Tibial nerve (tissue), 4 donors: ENCODE data around the gene FXYD2. TPM values are rescaled to one million over a fixed set of nuclear protein-coding genes. Genes with fewer than 3 reads are reported as not detected.

Experiments
- DNase-seq, 2 donors: peaks; one replicate each; pipeline ENCODE4 v3.0.0-alpha.2; 2019; ENCODE audit warnings: low spot score in 2 of 2
- H3K27ac ChIP-seq, 4 donors: fragments of 200-600 bp; sonication (generic) in 3 of 4; one replicate each; pipeline ENCODE4 v1.5.1; 2017 to 2019; ENCODE audit warnings: mild to moderate bottlenecking in 1 of 4
- H3K27me3 ChIP-seq, 2 donors: fragments of 200-600 bp; sonication (generic) in 1 of 2; one replicate each; pipeline versions ENCODE4 v1.5.1 to v1.6.0; 2017 to 2019
- H3K36me3 ChIP-seq, 3 donors: fragments of 200-600 bp; sonication (generic); one replicate each; pipeline ENCODE4 v1.5.1; 2018 to 2019
- H3K4me1 ChIP-seq, 4 donors: fragments of 200-600 bp; sonication (generic) in 3 of 4; one replicate each; pipeline ENCODE4 v1.5.1; 2017 to 2019
- H3K4me3 ChIP-seq, 4 donors: fragments of 200-600 bp; sonication (generic) in 3 of 4; one replicate each; pipeline ENCODE4 v1.5.1; 2017 to 2019; ENCODE audit warnings: mild to moderate bottlenecking in 1 of 4, moderate library complexity in 1 of 4
- H3K9me3 ChIP-seq, 4 donors: fragments of 200-600 bp; sonication (generic) in 3 of 4; one replicate each; pipeline ENCODE4 v1.5.1; 2017 to 2019
- EP300 ChIP-seq, 2 donors: sonication (generic); formaldehyde crosslinking; IDR thresholded peaks; one replicate each; pipeline ENCODE4 v1.6.1; 2017; ENCODE audit warnings: antibody characterized with exemption in 2 of 2, mild to moderate bottlenecking in 1 of 2
- POLR2A ChIP-seq, 2 donors: fragments of 450-650 bp; IDR thresholded peaks; one replicate each; pipeline ENCODE4 v1.6.1; 2017; ENCODE audit warnings: antibody characterized with exemption in 2 of 2, mild to moderate bottlenecking in 2 of 2, moderate library complexity in 2 of 2
- WGBS, 2 donors: methylation state at CpG; one replicate each; pipeline ENCODE4 v1.1.5; 2018; 5-methylcytosine and 5-hydroxymethylcytosine counted together
- total RNA-seq, 4 donors: library from RNA; depleted of rRNA; stranded (reverse); fragments of >200 nt; gene quantifications; one replicate each; pipeline ENCODE4 v1.1.0, GENCODE V29; 2016
- TF ChIP-seq, protein P1 (sequence below), 5 experiments: fragments of 200-600 bp in 3 of 5; fragments of 450-650 bp in 2 of 5; sonication (generic) in 3 of 5; IDR thresholded peaks; one replicate each; pipeline ENCODE4 v1.5.1; 2016 to 2019; ENCODE audit warnings: antibody characterized with exemption in 5 of 5, mild to moderate bottlenecking in 3 of 5, moderate library complexity in 2 of 5

FXYD2 gene
- total RNA-seq, 4 donors from 2014 or later: 0.39 to 1.8 (median 0.96) TPM

DNA sequence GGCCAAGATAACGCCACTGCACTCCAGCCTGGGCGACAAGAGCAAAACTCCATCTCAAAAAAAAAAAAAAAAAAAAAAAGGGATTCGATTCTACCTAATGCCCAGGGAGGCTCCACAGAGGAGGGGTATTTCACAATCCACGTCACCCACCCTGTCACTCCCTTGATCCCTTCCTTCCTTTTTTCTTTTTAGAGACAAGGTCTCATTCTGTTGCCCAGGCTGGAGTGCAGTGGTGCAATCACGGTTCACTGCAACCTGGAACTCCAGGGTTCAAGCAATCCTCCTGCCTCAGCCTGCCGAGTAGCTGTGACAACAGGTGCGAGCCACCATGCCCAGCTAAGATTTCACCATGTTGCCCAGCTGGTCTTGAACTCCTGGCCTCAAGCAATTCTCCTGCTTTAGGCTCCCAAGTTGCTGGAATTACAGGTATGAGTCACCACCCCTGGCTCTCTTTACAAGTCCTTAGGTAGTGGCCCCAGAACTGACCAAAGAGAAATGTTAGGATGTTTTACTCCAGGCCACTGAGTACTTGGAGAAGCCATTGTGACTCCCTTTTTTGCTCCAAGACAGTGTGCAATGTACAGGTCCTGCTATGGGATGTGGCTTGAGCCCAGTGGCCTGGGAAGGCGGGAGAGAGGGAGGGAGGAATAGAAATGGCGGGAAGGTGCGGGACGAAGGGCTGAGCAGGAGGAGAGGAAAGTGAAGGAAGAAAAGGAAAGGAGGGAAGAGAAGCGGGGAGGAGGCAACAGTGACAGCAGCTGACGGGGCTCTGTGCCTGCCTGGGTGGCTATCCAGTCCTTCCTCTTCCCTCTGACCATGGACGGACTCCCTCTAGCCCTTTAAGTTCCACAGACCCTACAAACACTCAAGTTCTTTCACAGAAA, 11.8 kb upstream of the FXYD2 start:
- Histone ChIP-seq H3K27ac (no peak overlapping the region), H3K4me3 (peak overlapping the region in 1 of 4 donors; percentile 7), H3K9me3 (no peaks in the 10 kb centered on the region), H3K36me3 (peaks cover 0 to 5% (median 0%) of the 10 kb centered on the region in 3 donors), H3K4me1 (no peaks in the 10 kb centered on the region), H3K27me3 (no peaks in the 10 kb centered on the region)
- DNase-seq: no peak
- TF ChIP-seq POLR2A (IDR thresholded peaks at IDR 0.05) (no peak), EP300 (IDR thresholded peaks at IDR 0.05) (no peak)
- WGBS, 2 donors: 82 to 83% methylated on average over 14 of the region's 14 CpGs

DNA sequence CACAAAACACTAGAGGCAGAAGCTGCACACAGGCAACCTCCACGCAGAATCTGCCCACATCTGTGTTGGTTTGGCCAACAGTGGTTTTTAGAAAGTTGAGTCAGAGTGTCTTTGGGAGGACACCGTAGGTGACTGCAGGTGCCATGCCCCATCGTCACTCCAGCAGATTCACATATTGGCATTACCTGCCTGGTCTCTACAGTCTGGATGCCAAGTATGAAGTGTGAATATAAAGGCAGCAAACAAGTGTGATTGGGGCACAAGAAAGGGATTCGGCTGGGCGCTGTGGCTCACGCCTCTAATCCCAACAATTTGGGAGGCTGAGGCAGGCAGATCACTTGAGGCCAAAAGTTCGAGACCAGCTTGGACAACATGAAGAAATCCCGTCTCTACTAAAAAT, 11.0 kb upstream of the FXYD2 start:
- Histone ChIP-seq H3K27me3 (no peaks in the 10 kb centered on the region), H3K4me3 (no peak overlapping the region), H3K27ac (no peak overlapping the region), H3K9me3 (no peaks in the 10 kb centered on the region), H3K4me1 (peaks cover 0 to 3% (median 0%) of the 10 kb centered on the region in 4 donors), H3K36me3 (peaks cover 0 to 5% (median 0%) of the 10 kb centered on the region in 3 donors)
- DNase-seq: no peak
- TF ChIP-seq, protein P1, sequence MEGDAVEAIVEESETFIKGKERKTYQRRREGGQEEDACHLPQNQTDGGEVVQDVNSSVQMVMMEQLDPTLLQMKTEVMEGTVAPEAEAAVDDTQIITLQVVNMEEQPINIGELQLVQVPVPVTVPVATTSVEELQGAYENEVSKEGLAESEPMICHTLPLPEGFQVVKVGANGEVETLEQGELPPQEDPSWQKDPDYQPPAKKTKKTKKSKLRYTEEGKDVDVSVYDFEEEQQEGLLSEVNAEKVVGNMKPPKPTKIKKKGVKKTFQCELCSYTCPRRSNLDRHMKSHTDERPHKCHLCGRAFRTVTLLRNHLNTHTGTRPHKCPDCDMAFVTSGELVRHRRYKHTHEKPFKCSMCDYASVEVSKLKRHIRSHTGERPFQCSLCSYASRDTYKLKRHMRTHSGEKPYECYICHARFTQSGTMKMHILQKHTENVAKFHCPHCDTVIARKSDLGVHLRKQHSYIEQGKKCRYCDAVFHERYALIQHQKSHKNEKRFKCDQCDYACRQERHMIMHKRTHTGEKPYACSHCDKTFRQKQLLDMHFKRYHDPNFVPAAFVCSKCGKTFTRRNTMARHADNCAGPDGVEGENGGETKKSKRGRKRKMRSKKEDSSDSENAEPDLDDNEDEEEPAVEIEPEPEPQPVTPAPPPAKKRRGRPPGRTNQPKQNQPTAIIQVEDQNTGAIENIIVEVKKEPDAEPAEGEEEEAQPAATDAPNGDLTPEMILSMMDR (IDR thresholded peaks at IDR 0.05): no peak
- no peak for TF ChIP-seq EP300 (IDR thresholded peaks at IDR 0.05)
- TF ChIP-seq POLR2A (IDR thresholded peaks at IDR 0.05): no peak
- 94 to 96% methylated on average over 8 of the region's 8 CpGs for WGBS, 2 donors

DNA sequence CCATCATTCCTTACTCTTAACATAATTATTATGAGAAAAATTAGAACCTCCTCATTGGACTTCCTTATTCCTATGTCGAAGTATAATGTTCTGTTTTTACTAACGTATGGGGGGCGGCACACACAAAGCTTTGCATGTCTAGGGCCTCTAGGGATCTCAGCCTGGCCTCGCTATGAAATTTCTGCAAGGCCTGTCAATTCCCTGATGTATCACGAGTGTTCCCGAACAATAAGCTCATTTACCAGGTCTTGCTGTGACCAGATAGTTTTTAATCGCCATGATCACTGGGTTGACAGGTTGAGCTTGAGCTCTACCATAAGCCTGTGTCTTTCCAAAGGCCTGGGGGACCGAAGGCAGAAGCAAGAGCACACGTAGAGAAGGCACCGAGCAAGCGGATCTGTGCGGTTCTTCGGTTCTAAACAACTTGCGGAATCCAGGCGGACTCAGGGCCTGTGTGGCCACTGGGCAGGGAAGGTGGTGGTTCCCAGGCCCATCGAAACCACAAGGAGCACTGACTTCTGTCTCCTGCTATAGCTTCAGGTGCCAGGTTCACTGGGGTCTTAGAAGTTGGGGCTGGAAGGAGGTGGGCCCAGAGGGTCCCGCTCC, 10.4 kb upstream of the FXYD2 start:
- Histone ChIP-seq H3K36me3 (no peaks in the 10 kb centered on the region), H3K27me3 (no peaks in the 10 kb centered on the region), H3K4me1 (peaks cover 0 to 3% (median 0%) of the 10 kb centered on the region in 4 donors), H3K9me3 (no peaks in the 10 kb centered on the region), H3K27ac (no peak overlapping the region), H3K4me3 (no peak overlapping the region)
- WGBS, 2 donors: 87 to 92% methylated on average over 17 of the region's 17 CpGs
- no peak for TF ChIP-seq EP300 (IDR thresholded peaks at IDR 0.05)
- TF ChIP-seq POLR2A (IDR thresholded peaks at IDR 0.05): no peak
- TF ChIP-seq, protein P1 (IDR thresholded peaks at IDR 0.05): no peak
- no peak for DNase-seq

DNA sequence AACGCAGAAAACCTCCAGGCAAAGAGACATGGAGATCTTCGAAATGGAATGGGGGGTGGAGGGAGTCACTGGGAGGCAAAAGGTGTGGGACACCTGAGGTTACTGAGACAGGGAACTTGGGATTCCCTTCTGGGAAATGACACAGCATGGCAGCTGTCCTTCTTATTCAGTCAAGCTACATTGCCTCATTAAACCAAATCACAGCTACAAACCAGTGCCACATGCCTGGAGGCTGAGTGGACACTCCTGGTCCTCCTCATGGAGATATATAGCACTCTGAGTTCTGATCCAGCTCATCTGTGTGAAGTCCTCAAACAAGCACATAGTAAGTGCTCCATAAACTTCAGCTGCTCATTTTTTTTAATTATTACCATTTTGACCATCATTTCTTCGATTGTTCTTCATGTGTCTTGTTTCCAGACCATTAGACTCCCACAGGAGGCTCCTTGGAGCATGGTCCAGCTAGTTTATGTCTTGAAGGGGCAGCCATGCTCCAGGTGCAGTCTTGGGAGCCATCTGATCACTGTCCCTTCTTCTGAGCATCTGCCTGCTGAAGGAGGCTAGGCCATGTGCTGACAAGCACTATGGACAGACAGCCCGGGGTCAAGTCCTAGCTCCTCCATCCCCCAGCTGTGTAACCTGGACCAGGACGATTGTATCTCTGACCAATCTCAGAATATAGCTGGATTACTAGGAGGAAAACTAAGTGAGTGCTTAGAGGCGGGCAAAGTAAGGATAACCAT, 9.7 kb upstream of the FXYD2 start:
- peaks cover 0 to 6% (median 0%) of the 10 kb centered on the region in 4 donors for H3K4me1 ChIP-seq
- no peak for TF ChIP-seq POLR2A (IDR thresholded peaks at IDR 0.05)
- TF ChIP-seq EP300 (IDR thresholded peaks at IDR 0.05): no peak
- TF ChIP-seq, protein P1 (IDR thresholded peaks at IDR 0.05): no peak
- no peak for DNase-seq
- H3K27ac ChIP-seq: no peak overlapping the region
- whole genome bisulfite sequencing, 2 donors: 86 to 88% methylated on average over 6 of the region's 6 CpGs
- H3K36me3 ChIP-seq: no peaks in the 10 kb centered on the region
- H3K9me3 ChIP-seq: no peaks in the 10 kb centered on the region
- no peak overlapping the region for H3K4me3 ChIP-seq
- no peaks in the 10 kb centered on the region for H3K27me3 ChIP-seq

DNA sequence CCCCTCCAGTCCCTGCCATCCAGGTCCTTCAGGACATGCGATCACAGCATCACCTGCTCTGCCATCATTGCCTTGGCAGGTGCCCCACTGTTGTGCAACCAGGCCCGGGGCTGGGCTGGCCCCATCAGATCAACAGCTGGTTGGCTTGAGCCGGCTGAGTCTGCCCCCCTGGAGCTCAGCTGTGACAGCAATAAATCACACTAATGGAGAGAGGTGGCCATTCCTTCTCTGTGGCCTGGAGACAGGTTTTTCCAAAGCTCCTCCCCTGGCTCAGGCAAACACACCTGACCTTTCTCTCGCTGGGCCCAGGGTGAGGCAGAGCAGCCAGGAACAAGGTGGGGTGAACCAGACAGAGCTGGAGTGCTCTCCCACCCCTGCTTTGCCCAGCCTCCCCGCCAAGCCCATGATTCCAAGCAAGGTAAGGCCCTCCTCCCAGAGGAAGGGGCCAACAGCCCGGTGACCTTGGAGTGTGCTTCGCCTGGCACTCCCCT, 8.9 kb upstream of the FXYD2 start:
- Histone ChIP-seq H3K9me3 (no peaks in the 10 kb centered on the region), H3K27me3 (no peaks in the 10 kb centered on the region), H3K27ac (no peak overlapping the region), H3K36me3 (no peaks in the 10 kb centered on the region), H3K4me3 (no peak overlapping the region), H3K4me1 (peaks cover 0 to 14% (median 3%) of the 10 kb centered on the region in 4 donors)
- WGBS, 2 donors: 55 to 56% methylated on average over 7 of the region's 7 CpGs
- DNase-seq: no peak
- TF ChIP-seq EP300 (IDR thresholded peaks at IDR 0.05): no peak
- TF ChIP-seq, protein P1 (IDR thresholded peaks at IDR 0.05): no peak
- no peak for TF ChIP-seq POLR2A (IDR thresholded peaks at IDR 0.05)
